ENCODE measurements around the gene REXO4. TPM values are rescaled to one million over a fixed set of nuclear protein-coding genes. Genes with fewer than 3 reads are reported as not detected.

Gene REXO4
- total RNA-seq, 1 experiment from 2014 or later = 43.6 TPM

GRCh38 chr9:133427658-133428348 lies 10.0 kb upstream of the REXO4 start:
- TF ChIP-seq CTCF (IDR thresholded peaks at IDR 0.05; ENCODE audit: insufficient read depth in 1 of 2, low read depth in 1 of 2, low read length in 1 of 2, severe bottlenecking in 1 of 2, unreplicated experiment in 1 of 2) = no peak
- no peak overlapping the region for H3K27ac Mint-ChIP-seq (ENCODE audit: unreplicated experiment)
- intact Hi-C loops (cut with micrococcal nuclease; ENCODE audit: unreplicated experiment) = no loop called here
- no peak for DNase-seq
- peak overlapping the region; percentile 58 for H3K4me3 Mint-ChIP-seq (ENCODE audit: unreplicated experiment)
- no peaks in the 10 kb centered on the region for H3K36me3 ChIP-seq (ENCODE audit: control insufficient read depth, insufficient read depth, low read length)
- peaks cover 7% of the 10 kb centered on the region; the same call in 1 of the 2 replicates for H3K4me1 ChIP-seq
- POLR2A ChIA-PET = interaction anchor here (1.1 kb wide), 1 partner anchor 32 kb away, joined by 4 read pairs; the partner anchor contains the start of gene CACFD1
- H3K36me3 Mint-ChIP-seq (ENCODE audit: insufficient read depth, unreplicated experiment) = no peaks in the 10 kb centered on the region
- no peaks in the 10 kb centered on the region for H3K4me1 Mint-ChIP-seq (ENCODE audit: low read depth, unreplicated experiment)
- no peaks in the 10 kb centered on the region for H3K9me3 Mint-ChIP-seq (ENCODE audit: unreplicated experiment)
- H3K4me3 ChIP-seq (ENCODE audit: low read depth, low read length) = peak overlapping the region; percentile 42
- CTCF ChIA-PET = no interaction called here
- no peaks in the 10 kb centered on the region for H3K27me3 ChIP-seq (replicated peaks; ENCODE audit: control insufficient read depth, insufficient read depth, low read length)
- BruUV-seq (replicated peaks) = no TSS peak
- H3K9me3 ChIP-seq = no peaks in the 10 kb centered on the region
- H3K27me3 Mint-ChIP-seq (ENCODE audit: insufficient read depth, unreplicated experiment) = no peaks in the 10 kb centered on the region

- no TSS peak for BruUV-seq (replicated peaks)
These were observed 8.2 kb upstream of the REXO4 start for GRCh38 chr9:133426011-133426410.

More at GRCh38 chr9:133426011-133426410, 8.2 kb upstream of the REXO4 start:
- no peak for DNase-seq
- TF ChIP-seq CTCF (IDR thresholded peaks at IDR 0.05; ENCODE audit: insufficient read depth in 1 of 2, low read depth in 1 of 2, low read length in 1 of 2, severe bottlenecking in 1 of 2, unreplicated experiment in 1 of 2) = no peak
- Histone ChIP-seq H3K9me3 (no peaks in the 10 kb centered on the region), H3K27me3 (replicated peaks; ENCODE audit: control insufficient read depth, insufficient read depth, low read length) (no peaks in the 10 kb centered on the region), H3K4me1 (peaks cover 7% of the 10 kb centered on the region; the same call in 1 of the 2 replicates), H3K4me3 (ENCODE audit: low read depth, low read length) (no peak overlapping the region), H3K36me3 (ENCODE audit: control insufficient read depth, insufficient read depth, low read length) (no peaks in the 10 kb centered on the region)
- intact Hi-C loops (cut with micrococcal nuclease; ENCODE audit: unreplicated experiment) = no loop called here
- ChIA-PET POLR2A (no interaction called here), CTCF (interaction anchor here (0.5 kb wide), 1 partner anchor 34 kb away, joined by 4 read pairs; no protein-coding TSS in a partner anchor)
- no peaks in the 10 kb centered on the region for H3K9me3 Mint-ChIP-seq (ENCODE audit: unreplicated experiment)
- H3K4me1 Mint-ChIP-seq (ENCODE audit: low read depth, unreplicated experiment) = no peaks in the 10 kb centered on the region
- H3K4me3 Mint-ChIP-seq (ENCODE audit: unreplicated experiment) = no peak overlapping the region
- no peak overlapping the region for H3K27ac Mint-ChIP-seq (ENCODE audit: unreplicated experiment)
- H3K36me3 Mint-ChIP-seq (ENCODE audit: insufficient read depth, unreplicated experiment) = no peaks in the 10 kb centered on the region
- H3K27me3 Mint-ChIP-seq (ENCODE audit: insufficient read depth, unreplicated experiment) = no peaks in the 10 kb centered on the region

Measured in Caco-2 (cell line).